Common myeloid progenitor, CD34-positive (primary cell): Measurements from ENCODE around the gene UXT.

Source experiments
- CTCF ChIA-PET: fragments of 350-600 bp; sonication (Branson Sonifier 250); formaldehyde crosslinking; loops from one replicate; lab custom pipeline; 2021; ENCODE audit warnings: antibody characterized with exemption; lab: Charles Lee
- POLR2A ChIA-PET: fragments of 350-600 bp; sonication (Branson Sonifier 250); formaldehyde crosslinking; loops from one replicate; lab custom pipeline; 2021; ENCODE audit warnings: antibody characterized with exemption; lab: Charles Lee
- DNase-seq, 3 donors: peaks; one replicate each; pipeline versions ENCODE4 v3.0.0 to v3.0.0-alpha.2; 2013
- H3K27ac ChIP-seq, 2 experiments: 1 replicate in 1 of 2; 2 replicates in 1 of 2; pipeline ENCODE4 v1.7.0; 2013; ENCODE audit warnings: inconsistent platforms in 2 of 2, low read length in 2 of 2, mild to moderate bottlenecking in 2 of 2, low read depth in 1 of 2, moderate library complexity in 1 of 2; ENCODE audit not compliant: severe bottlenecking in 2 of 2, insufficient read depth in 1 of 2, poor library complexity in 1 of 2
- H3K27me3 ChIP-seq, 5 experiments: replicated peaks in 2 of 5; 1 replicate in 3 of 5; 2 replicates in 2 of 5; pipeline versions ENCODE4 v1.6.1 to v1.7.0; 2013; ENCODE audit warnings: low read length in 4 of 5, mild to moderate bottlenecking in 2 of 5, moderate library complexity in 2 of 5, inconsistent platforms in 1 of 5; ENCODE audit not compliant: insufficient read depth in 5 of 5, control insufficient read depth in 4 of 5
- H3K36me3 ChIP-seq, 4 experiments: 1 replicate in 2 of 4; 2 replicates in 2 of 4; pipeline versions ENCODE4 v1.6.1 to v1.7.0; 2013; ENCODE audit warnings: low read length in 3 of 4, control low read depth in 1 of 4, mild to moderate bottlenecking in 1 of 4; ENCODE audit not compliant: control insufficient read depth in 4 of 4, insufficient read depth in 4 of 4
- H3K4me1 ChIP-seq, 4 experiments: 1 replicate in 3 of 4; 2 replicates in 1 of 4; pipeline versions ENCODE4 v1.6.1 to v1.7.1; 2013; ENCODE audit warnings: low read length in 3 of 4, mild to moderate bottlenecking in 3 of 4, control low read depth in 1 of 4, inconsistent platforms in 1 of 4, moderate library complexity in 1 of 4; ENCODE audit not compliant: control insufficient read depth in 4 of 4, insufficient read depth in 4 of 4; ENCODE audit errors: control extremely low read depth in 1 of 4
- H3K4me3 ChIP-seq, 7 experiments: 1 replicate in 4 of 7; 2 replicates in 3 of 7; pipeline versions ENCODE4 v1.5.1 to v1.7.0; 2013; ENCODE audit warnings: mild to moderate bottlenecking in 7 of 7, low read length in 6 of 7, moderate library complexity in 6 of 7, inconsistent platforms in 2 of 7, low read depth in 2 of 7, control low read depth in 1 of 7; ENCODE audit not compliant: insufficient read depth in 4 of 7, control insufficient read depth in 1 of 7; ENCODE audit errors: extremely low read depth in 1 of 7
- H3K9me3 ChIP-seq, 5 experiments: 1 replicate in 4 of 5; 2 replicates in 1 of 5; pipeline versions ENCODE4 v1.6.1 to v1.7.1; 2013; ENCODE audit warnings: low read length in 4 of 5, mild to moderate bottlenecking in 2 of 5, inconsistent platforms in 1 of 5, low read depth in 1 of 5, moderate library complexity in 1 of 5; ENCODE audit not compliant: control insufficient read depth in 4 of 5, insufficient read depth in 2 of 5; ENCODE audit errors: control extremely low read depth in 1 of 5
- WGBS: methylation state at CpG from one replicate; pipeline ENCODE4 v1.1.5; 2013; ENCODE audit not compliant: insufficient coverage; 5-methylcytosine and 5-hydroxymethylcytosine counted together

UXT gene

DNA sequence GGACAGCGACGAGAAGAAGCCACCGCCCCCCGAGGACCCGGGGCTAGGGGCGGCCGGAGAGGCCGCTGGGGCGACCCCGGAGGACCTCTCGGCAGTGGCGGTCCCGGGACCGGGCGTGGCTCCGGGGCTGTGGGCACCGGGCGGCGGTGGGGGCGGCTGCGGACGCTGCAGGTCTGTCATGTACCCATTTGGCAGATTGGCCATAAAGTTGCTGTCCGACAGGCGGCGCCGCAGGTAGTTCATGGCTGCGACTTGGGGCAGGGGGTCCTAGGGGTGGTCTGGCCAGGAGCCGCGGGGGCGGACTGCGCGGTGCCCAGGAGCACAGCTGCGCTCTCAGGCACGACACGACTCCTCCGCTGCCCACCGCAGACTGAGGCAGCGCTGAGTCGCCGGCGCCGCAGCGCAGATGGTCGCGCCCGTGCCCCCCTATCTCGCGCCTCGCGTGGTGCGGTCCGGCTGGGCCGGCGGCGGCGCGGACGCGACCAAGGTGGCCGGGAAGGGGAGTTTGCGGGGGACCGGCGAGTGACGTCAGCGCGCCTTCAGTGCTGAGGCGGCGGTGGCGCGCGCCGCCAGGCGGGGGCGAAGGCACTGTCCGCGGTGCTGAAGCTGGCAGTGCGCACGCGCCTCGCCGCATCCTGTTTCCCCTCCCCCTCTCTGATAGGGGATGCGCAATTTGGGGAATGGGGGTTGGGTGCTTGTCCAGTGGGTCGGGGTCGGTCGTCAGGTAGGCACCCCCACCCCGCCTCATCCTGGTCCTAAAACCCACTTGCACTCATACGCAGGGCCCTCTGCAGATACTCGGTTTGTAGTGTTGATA lies 39.3 kb downstream of the UXT start, which contains the start of gene SYN1:
Gene SYN1, minus strand, starts transcription at position 372 of the 817 bp plus-strand sequence. Its CDS starts 129 bp downstream, at position 243.
- peak; percentile 84 to 93 (median 92) for DNase-seq
- Histone ChIP-seq H3K4me1 (peaks cover 0 to 15% (median 6%) of the 10 kb centered on the region in 4 experiments), H3K36me3 (no peaks in the 10 kb centered on the region), H3K9me3 (peaks cover 0 to 3% (median 0%) of the 10 kb centered on the region in 5 experiments), H3K27ac (no peak within 1 kb of the TSS), H3K27me3 (peaks cover 0 to 11% (median 2%) of the 10 kb centered on the region in 5 experiments), H3K4me3 (peak within 1 kb of the TSS in 4 of 7 experiments; percentile 36 to 46 (median 46))
- WGBS, result 39% methylated on average over 64 of the region's 88 CpGs
- ChIA-PET POLR2A (interaction anchor here (1.4 kb wide), 1 partner anchor 9 kb away, joined by 3 read pairs; no protein-coding TSS in a partner anchor), CTCF (no interaction called here)

DNA sequence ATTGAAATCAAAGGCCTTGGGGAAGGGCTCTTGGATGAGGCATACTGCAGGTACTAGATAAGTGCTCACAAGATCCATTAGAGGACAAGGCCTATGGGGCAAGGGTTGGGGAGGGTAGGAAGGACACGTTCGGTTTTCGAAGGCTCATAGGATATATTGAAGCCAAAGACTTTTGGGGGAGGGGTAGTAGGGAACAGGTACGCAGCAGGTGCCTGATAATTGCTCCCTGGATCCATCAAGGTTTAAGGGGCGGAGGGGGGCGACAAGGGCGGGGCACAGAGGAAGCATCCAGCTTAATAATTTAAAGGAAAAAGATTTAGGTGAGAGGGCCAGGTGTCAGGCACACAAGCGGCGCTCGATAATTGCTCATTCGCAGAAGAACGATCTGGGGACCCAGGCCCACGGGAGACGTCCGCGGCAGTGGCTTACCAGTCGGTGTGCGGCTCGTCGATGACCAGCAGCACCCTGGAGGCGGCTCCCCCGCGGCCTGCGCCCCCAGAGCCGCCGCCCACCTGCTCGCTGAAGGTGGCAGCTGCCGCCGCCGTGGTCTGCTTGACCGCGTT lies 40.0 kb downstream of the UXT start:
- 60% methylated on average over 19 of the region's 32 CpGs for WGBS
- POLR2A ChIA-PET, result no interaction called here
- peak overlapping the region in 1 of 7 experiments; percentile 46 for H3K4me3 ChIP-seq

GRCh38 chrX:47614618-47615017 lies 44.4 kb downstream of the UXT start:
- POLR2A ChIA-PET, result no interaction called here

More for the DNA sequence above, 40.0 kb downstream of the UXT start:
- H3K36me3 ChIP-seq, result no peaks in the 10 kb centered on the region
- no peak overlapping the region for H3K27ac ChIP-seq
- H3K9me3 ChIP-seq, result peaks cover 0 to 3% (median 0%) of the 10 kb centered on the region in 5 experiments
- DNase-seq, result no peak
- peaks cover 0 to 11% (median 2%) of the 10 kb centered on the region in 5 experiments for H3K27me3 ChIP-seq
- peaks cover 0 to 12% (median 5%) of the 10 kb centered on the region in 4 experiments for H3K4me1 ChIP-seq
- CTCF ChIA-PET, result no interaction called here

DNA sequence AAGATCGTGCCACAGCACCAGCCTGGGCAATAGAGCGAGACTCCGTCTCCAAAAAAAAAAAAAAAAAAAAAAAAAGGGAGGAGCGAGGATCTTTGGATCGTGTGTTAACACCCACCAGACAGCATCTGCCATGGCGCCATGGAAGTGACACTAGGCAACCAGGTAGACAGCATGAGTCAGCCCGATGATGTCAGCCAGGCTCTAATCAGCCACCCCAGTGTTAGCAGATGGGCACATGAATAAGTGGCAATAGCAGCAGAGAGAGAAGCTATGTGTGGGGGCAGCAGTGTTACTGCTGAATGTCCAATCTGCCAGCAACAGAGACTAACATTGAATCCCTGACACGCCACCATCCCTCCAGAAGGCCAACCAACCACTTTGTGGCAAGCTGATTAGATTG lies 45.9 kb downstream of the UXT start:
- H3K36me3 ChIP-seq, result no peaks in the 10 kb centered on the region
- 92% methylated on average over 5 of the region's 8 CpGs for WGBS
- peaks cover 0 to 7% (median 3%) of the 10 kb centered on the region in 4 experiments for H3K4me1 ChIP-seq
- no peak overlapping the region for H3K4me3 ChIP-seq
- ChIA-PET CTCF (no interaction called here), POLR2A (no interaction called here)
- no peak overlapping the region for H3K27ac ChIP-seq
- DNase-seq, result no peak
- H3K9me3 ChIP-seq, result peaks cover 0 to 5% (median 0%) of the 10 kb centered on the region in 5 experiments
- peaks cover 0 to 4% (median 0%) of the 10 kb centered on the region in 5 experiments for H3K27me3 ChIP-seq

More at GRCh38 chrX:47614618-47615017, 44.4 kb downstream of the UXT start:
- no peak for DNase-seq
- H3K9me3 ChIP-seq, result peaks cover 0 to under 1% (median 0%) of the 10 kb centered on the region in 5 experiments
- no peak overlapping the region for H3K4me3 ChIP-seq
- H3K27me3 ChIP-seq, result peaks cover 0 to 11% (median 2%) of the 10 kb centered on the region in 5 experiments
- H3K4me1 ChIP-seq, result peaks cover 0 to 3% (median 0%) of the 10 kb centered on the region in 4 experiments
- CTCF ChIA-PET, result no interaction called here
- 89% methylated on average over 4 of the region's 5 CpGs for WGBS
- no peak overlapping the region for H3K27ac ChIP-seq
- H3K36me3 ChIP-seq, result no peaks in the 10 kb centered on the region

GRCh38 chrX:47612418-47612817 lies 46.6 kb downstream of the UXT start:
- no peak for DNase-seq
- POLR2A ChIA-PET, result no interaction called here

DNA sequence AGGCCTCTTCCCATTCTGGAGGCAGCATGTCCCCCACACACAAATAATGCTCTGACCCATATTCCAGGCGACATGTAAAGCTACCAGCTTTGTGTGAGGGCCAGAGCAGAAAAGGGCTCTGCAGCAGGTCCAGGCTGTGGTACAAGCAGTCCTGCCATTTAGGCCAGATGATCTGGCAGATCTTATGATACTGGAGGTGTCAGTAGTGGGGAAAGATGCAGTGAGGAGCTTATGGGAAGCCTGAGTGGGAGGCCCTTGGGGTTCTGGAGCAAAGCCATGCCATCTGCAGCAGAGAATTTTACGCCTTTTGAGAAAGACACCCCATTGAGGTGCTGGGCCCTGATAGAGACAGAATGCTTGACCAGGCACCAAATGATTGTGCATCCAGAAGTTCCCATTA lies 47.1 kb downstream of the UXT start:
- CTCF ChIA-PET, result no interaction called here
- DNase-seq, result no peak
- POLR2A ChIA-PET, result no interaction called here
- Histone ChIP-seq H3K4me1 (peaks cover 0 to 9% (median 5%) of the 10 kb centered on the region in 4 experiments), H3K9me3 (peaks cover 0 to 5% (median 0%) of the 10 kb centered on the region in 5 experiments), H3K4me3 (no peak overlapping the region), H3K27ac (no peak overlapping the region), H3K27me3 (peaks cover 0 to 3% (median 0%) of the 10 kb centered on the region in 5 experiments), H3K36me3 (no peaks in the 10 kb centered on the region)
- 71% methylated on average over 2 of the region's 2 CpGs for WGBS

More at GRCh38 chrX:47612418-47612817, 46.6 kb downstream of the UXT start:
- no peak overlapping the region for H3K27ac ChIP-seq
- H3K36me3 ChIP-seq, result no peaks in the 10 kb centered on the region
- H3K4me3 ChIP-seq, result no peak overlapping the region
- peaks cover 0 to 4% (median 0%) of the 10 kb centered on the region in 5 experiments for H3K27me3 ChIP-seq
- H3K4me1 ChIP-seq, result peaks cover 0 to 9% (median 5%) of the 10 kb centered on the region in 4 experiments
- CTCF ChIA-PET, result no interaction called here
- peaks cover 0 to 5% (median 0%) of the 10 kb centered on the region in 5 experiments for H3K9me3 ChIP-seq
